Astrocyte (in vitro differentiated cells and primary cell): Measurements from ENCODE around the gene MPP7. TPM values are rescaled to one million over a fixed set of nuclear protein-coding genes. Genes with fewer than 3 reads are reported as not detected.

Source experiments
- DNase-seq: peaks from one replicate; pipeline ENCODE4 v3.0.0-alpha.2; 2010; ENCODE audit warnings: low read depth
- FAIRE-seq: peaks from 2 replicates; lab custom pipeline; 2011; peaks lifted over from hg19 to GRCh38; lab: Jason Lieb, UNC
- H2AFZ ChIP-seq: 2 replicates; pipeline ENCODE4 v1.6.0; 2012; ENCODE audit warnings: low read depth, low read length, inconsistent platforms
- H3K27ac ChIP-seq: 2 replicates; pipeline ENCODE4 v1.5.1; 2011; ENCODE audit warnings: low read depth, low read length, inconsistent platforms
- H3K27me3 ChIP-seq: 2 replicates; pipeline ENCODE4 v1.6.0; 2011; ENCODE audit warnings: low read length, inconsistent platforms; ENCODE audit not compliant: insufficient read depth
- H3K36me3 ChIP-seq: 2 replicates; pipeline ENCODE4 v1.5.1; 2011; ENCODE audit warnings: low read length, inconsistent platforms; ENCODE audit not compliant: insufficient read depth
- H3K4me1 ChIP-seq: 2 replicates; pipeline ENCODE4 v1.5.1; 2011; ENCODE audit warnings: low read length, inconsistent platforms; ENCODE audit not compliant: insufficient read depth
- H3K4me2 ChIP-seq: 2 replicates; pipeline ENCODE4 v1.6.0; 2012; ENCODE audit warnings: low read length, inconsistent platforms
- H3K4me3 ChIP-seq: 2 replicates; pipeline ENCODE4 v1.5.1; 2011; ENCODE audit warnings: low read depth, mild to moderate bottlenecking, low read length, inconsistent platforms; ENCODE audit not compliant: insufficient read depth
- H3K79me2 ChIP-seq: 2 replicates; pipeline ENCODE4 v1.6.0; 2012; ENCODE audit warnings: mild to moderate bottlenecking, low read length, inconsistent platforms; ENCODE audit not compliant: insufficient read depth
- H3K9ac ChIP-seq: 2 replicates; pipeline ENCODE4 v1.6.0; 2012; ENCODE audit warnings: mild to moderate bottlenecking, low read length, inconsistent platforms
- H3K9me3 ChIP-seq: 2 replicates; pipeline ENCODE4 v1.5.1; 2012; ENCODE audit warnings: low read depth, mild to moderate bottlenecking, low read length, inconsistent platforms; ENCODE audit not compliant: insufficient read depth
- H4K20me1 ChIP-seq: 2 replicates; pipeline ENCODE4 v1.6.0; 2012; ENCODE audit warnings: low read length, inconsistent platforms; ENCODE audit not compliant: insufficient read depth
- H3K27ac Mint-ChIP-seq: one replicate; pipeline ENCODE4 v1.8.0; 2021; ENCODE audit warnings: mild to moderate bottlenecking, mixed read lengths; ENCODE audit not compliant: unreplicated experiment
- H3K27me3 Mint-ChIP-seq: one replicate; pipeline ENCODE4 v1.8.0; 2021; ENCODE audit warnings: low read depth, mixed read lengths; ENCODE audit not compliant: unreplicated experiment
- H3K36me3 Mint-ChIP-seq: one replicate; pipeline ENCODE4 v1.8.0; 2021; ENCODE audit warnings: low read depth, mixed read lengths; ENCODE audit not compliant: unreplicated experiment
- H3K4me1 Mint-ChIP-seq: one replicate; pipeline ENCODE4 v1.8.0; 2021; ENCODE audit warnings: low read depth, mixed read lengths; ENCODE audit not compliant: unreplicated experiment
- H3K4me3 Mint-ChIP-seq: one replicate; pipeline ENCODE4 v1.8.0; 2021; ENCODE audit warnings: mild to moderate bottlenecking, moderate library complexity, mixed read lengths; ENCODE audit not compliant: unreplicated experiment
- H3K9me3 Mint-ChIP-seq: one replicate; pipeline ENCODE4 v1.8.0; 2021; ENCODE audit warnings: mild to moderate bottlenecking, mixed read lengths; ENCODE audit not compliant: unreplicated experiment
- CTCF ChIP-seq: IDR thresholded peaks from 2 replicates; pipeline ENCODE4 v1.5.1; 2011; ENCODE audit warnings: low read depth, mild to moderate bottlenecking, inconsistent platforms, low read length, moderate library complexity; ENCODE audit not compliant: insufficient read depth
- EZH2 ChIP-seq: IDR thresholded peaks from 2 replicates; pipeline ENCODE4 v1.6.1; 2012; ENCODE audit warnings: mild to moderate bottlenecking, low read length, inconsistent platforms; ENCODE audit not compliant: insufficient read depth
- total RNA-seq: library from RNA; stranded (reverse); gene quantifications from 2 replicates; pipeline ENCODE4 v1.2.1, GENCODE V29; 2021

MPP7 gene
- total RNA-seq, 1 donor from 2014 or later, result 7.1 TPM

GRCh38 chr10:28295336-28295735 lies 7.5 kb downstream of the MPP7 start:
- FAIRE-seq, result no peak
- H4K20me1 ChIP-seq, result no peaks in the 10 kb centered on the region
- Mint-ChIP-seq H3K9me3 (no peaks in the 10 kb centered on the region), H3K27ac (no peak overlapping the region), H3K4me1 (peaks cover 34% of the 10 kb centered on the region), H3K4me3 (no peak overlapping the region), H3K36me3 (no peaks in the 10 kb centered on the region), H3K27me3 (no peaks in the 10 kb centered on the region)
- no peak overlapping the region for H3K9ac ChIP-seq
- H3K4me3 ChIP-seq, result no peak overlapping the region
- no peaks in the 10 kb centered on the region for H3K27me3 ChIP-seq
- no peaks in the 10 kb centered on the region for H3K9me3 ChIP-seq
- no peak overlapping the region for H3K4me2 ChIP-seq
- no peak overlapping the region for H2AFZ ChIP-seq
- TF ChIP-seq CTCF (no peak), EZH2 (no peak)
- H3K27ac ChIP-seq, result no peak overlapping the region
- peaks cover 10% of the 10 kb centered on the region for H3K4me1 ChIP-seq
- DNase-seq, result peak; percentile 51
- H3K79me2 ChIP-seq, result no peaks in the 10 kb centered on the region
- no peaks in the 10 kb centered on the region for H3K36me3 ChIP-seq

- H3K4me3 ChIP-seq, result no peak overlapping the region
- no peak overlapping the region for H3K9ac ChIP-seq
- H3K27ac ChIP-seq, result no peak overlapping the region
- DNase-seq, result no peak
- H3K4me2 ChIP-seq, result no peak overlapping the region
- Mint-ChIP-seq H3K4me1 (peaks cover 31% of the 10 kb centered on the region), H3K9me3 (no peaks in the 10 kb centered on the region), H3K4me3 (no peak overlapping the region), H3K27ac (no peak overlapping the region), H3K27me3 (no peaks in the 10 kb centered on the region), H3K36me3 (no peaks in the 10 kb centered on the region)
- H3K27me3 ChIP-seq, result no peaks in the 10 kb centered on the region
- no peak overlapping the region for H2AFZ ChIP-seq
- H3K4me1 ChIP-seq, result peaks cover 10% of the 10 kb centered on the region
- H3K79me2 ChIP-seq, result no peaks in the 10 kb centered on the region
- H3K36me3 ChIP-seq, result no peaks in the 10 kb centered on the region
- TF ChIP-seq CTCF, result no peak
- TF ChIP-seq EZH2, result no peak
- no peaks in the 10 kb centered on the region for H4K20me1 ChIP-seq
- FAIRE-seq, result no peak
- no peaks in the 10 kb centered on the region for H3K9me3 ChIP-seq
Observed at GRCh38 chr10:28294809-28295208, 8.1 kb downstream of the MPP7 start.

GRCh38 chr10:28294169-28294532 lies 8.7 kb downstream of the MPP7 start:
- FAIRE-seq (no peak), DNase-seq (no peak)
- no peaks in the 10 kb centered on the region for H4K20me1 ChIP-seq
- no peak overlapping the region for H3K4me2 ChIP-seq
- no peaks in the 10 kb centered on the region for H3K27me3 ChIP-seq
- no peaks in the 10 kb centered on the region for H3K79me2 ChIP-seq
- no peak overlapping the region for H3K9ac ChIP-seq
- Mint-ChIP-seq H3K27me3 (no peaks in the 10 kb centered on the region), H3K27ac (no peak overlapping the region), H3K9me3 (no peaks in the 10 kb centered on the region), H3K4me1 (peaks cover 31% of the 10 kb centered on the region), H3K36me3 (no peaks in the 10 kb centered on the region), H3K4me3 (no peak overlapping the region)
- H3K4me3 ChIP-seq, result no peak overlapping the region
- H3K9me3 ChIP-seq, result no peaks in the 10 kb centered on the region
- no peak overlapping the region for H2AFZ ChIP-seq
- no peak for TF ChIP-seq CTCF
- TF ChIP-seq EZH2, result no peak
- H3K27ac ChIP-seq, result no peak overlapping the region
- H3K4me1 ChIP-seq, result peaks cover 10% of the 10 kb centered on the region
- H3K36me3 ChIP-seq, result no peaks in the 10 kb centered on the region
